PC-3 (cell line): Measurements from ENCODE around the gene C9orf72.

Experiments used
- CTCF ChIP-seq: fragments of 300-600 bp; sonication (generic); conservative IDR thresholded peaks from 2 replicates; pipeline ENCODE4 v1.5.1; 2017; ENCODE audit warnings: antibody characterized with exemption, low read depth, mild to moderate bottlenecking, low read length
- EZH2 ChIP-seq: fragments of 300-600 bp; sonication (generic); IDR thresholded peaks from one replicate; pipeline ENCODE4 v1.6.1; 2017; ENCODE audit warnings: antibody characterized with exemption, mild to moderate bottlenecking, low read length; ENCODE audit not compliant: unreplicated experiment
- EZH2phosphoT487 ChIP-seq: fragments of 300-600 bp; sonication (generic); IDR thresholded peaks from 2 replicates; pipeline ENCODE4 v1.6.1; 2018; ENCODE audit warnings: mild to moderate bottlenecking, antibody characterized with exemption, low read length, borderline replicate concordance

DNA sequence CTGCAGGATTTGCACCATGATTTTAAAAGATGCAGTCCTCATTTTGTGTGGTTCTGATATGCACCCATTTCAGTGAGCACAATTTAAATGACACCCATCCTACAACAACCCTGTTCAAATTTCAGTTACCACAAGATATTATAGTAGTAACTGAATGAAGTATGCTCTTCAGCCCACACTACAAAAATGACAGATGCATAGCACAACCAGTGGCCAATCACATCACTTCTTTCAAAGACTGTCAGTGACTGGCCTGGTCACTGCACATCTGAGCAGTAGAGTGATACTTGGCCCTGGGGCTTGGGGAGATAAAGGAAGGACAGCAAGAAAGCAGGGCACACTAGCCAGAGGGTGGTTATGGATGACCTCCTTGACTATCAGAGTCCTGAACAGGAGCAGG, 69.0 kb downstream of the C9orf72 start:
- TF ChIP-seq CTCF (no peak), EZH2 (no peak), EZH2phosphoT487 (no peak)
